ENCODE results near the gene NPEPPS. TPM values are rescaled to one million over a fixed set of nuclear protein-coding genes. Genes with fewer than 3 reads are reported as not detected.

NPEPPS gene
- total and polyA plus RNA-seq, 3 experiments from 2014 or later, result 48.9 to 101 (median 98.0) TPM

GRCh38 chr17:47638903-47639302 is 108.0 kb downstream of the NPEPPS start:
- POLR2A ChIA-PET, result no interaction called here
- CTCF ChIA-PET, result no interaction called here
- Histone ChIP-seq H3K27me3 (ENCODE audit: insufficient read depth, low read length, poor library complexity, severe bottlenecking) (no peaks in the 10 kb centered on the region), H3K4me3 (ENCODE audit: low read length) (no peak overlapping the region), H3K4me1 (ENCODE audit: insufficient read depth, low read length) (peaks cover 9% of the 10 kb centered on the region), H3K27ac (ENCODE audit: low read depth, low read length) (no peak overlapping the region), H3K9me3 (ENCODE audit: low read length) (no peaks in the 10 kb centered on the region), H3K36me3 (ENCODE audit: insufficient read depth, low read length) (no peaks in the 10 kb centered on the region)
- Mint-ChIP-seq H3K27me3 (no peaks in the 10 kb centered on the region), H3K9me3 (no peaks in the 10 kb centered on the region), H3K4me3 (no peak overlapping the region), H3K36me3 (peaks cover 0 to 17% (median 2%) of the 10 kb centered on the region in 3 donors), H3K27ac (no peak overlapping the region), H3K4me1 (peaks cover 5 to 7% (median 6%) of the 10 kb centered on the region in 3 donors)
- DNase-seq, result no peak

- no peak for DNase-seq
- Histone ChIP-seq H3K27ac (ENCODE audit: low read depth, low read length) (no peak overlapping the region), H3K4me1 (ENCODE audit: insufficient read depth, low read length) (peaks cover 9% of the 10 kb centered on the region), H3K27me3 (ENCODE audit: insufficient read depth, low read length, poor library complexity, severe bottlenecking) (no peaks in the 10 kb centered on the region), H3K4me3 (ENCODE audit: low read length) (no peak overlapping the region), H3K9me3 (ENCODE audit: low read length) (no peaks in the 10 kb centered on the region), H3K36me3 (ENCODE audit: insufficient read depth, low read length) (no peaks in the 10 kb centered on the region)
- no peaks in the 10 kb centered on the region for H3K9me3 Mint-ChIP-seq
- ChIA-PET CTCF (no interaction called here), POLR2A (interaction anchor here (0.9 to 1.1 kb wide), 2 partner anchors 10 to 32 kb away, joined by 4 read pairs; partner anchors contain the start of gene KPNB1)
- H3K36me3 Mint-ChIP-seq, result peaks cover 0 to 13% (median 0%) of the 10 kb centered on the region in 3 donors
- no peaks in the 10 kb centered on the region for H3K27me3 Mint-ChIP-seq
- H3K4me1 Mint-ChIP-seq, result peaks cover 5 to 11% (median 9%) of the 10 kb centered on the region in 3 donors
- no peak overlapping the region for H3K27ac Mint-ChIP-seq
- H3K4me3 Mint-ChIP-seq, result no peak overlapping the region
Measured at GRCh38 chr17:47640076-47640475, 109.2 kb downstream of the NPEPPS start.

- Histone ChIP-seq H3K27me3 (ENCODE audit: insufficient read depth, low read length, poor library complexity, severe bottlenecking) (no peaks in the 10 kb centered on the region), H3K4me1 (ENCODE audit: insufficient read depth, low read length) (peaks cover 5% of the 10 kb centered on the region), H3K36me3 (ENCODE audit: insufficient read depth, low read length) (no peaks in the 10 kb centered on the region), H3K9me3 (ENCODE audit: low read length) (no peaks in the 10 kb centered on the region), H3K27ac (ENCODE audit: low read depth, low read length) (no peak overlapping the region), H3K4me3 (ENCODE audit: low read length) (no peak overlapping the region)
- no peaks in the 10 kb centered on the region for H3K27me3 Mint-ChIP-seq
- H3K9me3 Mint-ChIP-seq, result no peaks in the 10 kb centered on the region
- DNase-seq, result no peak
- peaks cover 3 to 8% (median 8%) of the 10 kb centered on the region in 3 donors for H3K4me1 Mint-ChIP-seq
- no peak overlapping the region for H3K4me3 Mint-ChIP-seq
- no peak overlapping the region for H3K27ac Mint-ChIP-seq
- ChIA-PET CTCF (no interaction called here), POLR2A (no interaction called here)
- peaks cover 0 to 11% (median 0%) of the 10 kb centered on the region in 3 donors for H3K36me3 Mint-ChIP-seq
Measured at GRCh38 chr17:47641202-47641601, 110.3 kb downstream of the NPEPPS start.

- ChIA-PET POLR2A (interaction anchor here (0.6 to 0.7 kb wide), 2 partner anchors 23 to 984 kb away, joined by 3 read pairs; no protein-coding TSS in a partner anchor), CTCF (interaction anchor here (1.0 to 1.2 kb wide), 2 partner anchors 10 to 11 kb away, joined by 3 read pairs; no protein-coding TSS in a partner anchor)
- no peaks in the 10 kb centered on the region for H3K9me3 Mint-ChIP-seq
- no peaks in the 10 kb centered on the region for H3K36me3 ChIP-seq (ENCODE audit: insufficient read depth, low read length)
- H3K9me3 ChIP-seq (ENCODE audit: low read length), result no peaks in the 10 kb centered on the region
- peaks cover 10% of the 10 kb centered on the region for H3K4me1 ChIP-seq (ENCODE audit: insufficient read depth, low read length)
- no peak overlapping the region for H3K27ac ChIP-seq (ENCODE audit: low read depth, low read length)
- no peak overlapping the region for H3K4me3 ChIP-seq (ENCODE audit: low read length)
- peaks cover 0 to 4% (median 0%) of the 10 kb centered on the region in 3 donors for H3K36me3 Mint-ChIP-seq
- H3K27me3 ChIP-seq (ENCODE audit: insufficient read depth, low read length, poor library complexity, severe bottlenecking), result no peaks in the 10 kb centered on the region
- H3K27ac Mint-ChIP-seq, result peak overlapping the region in 1 of 8 donors; percentile 82
- H3K4me1 Mint-ChIP-seq, result peaks cover 0 to 17% (median 4%) of the 10 kb centered on the region in 3 donors
- H3K4me3 Mint-ChIP-seq, result no peak overlapping the region
- no peak for DNase-seq
- no peaks in the 10 kb centered on the region for H3K27me3 Mint-ChIP-seq
Measured at GRCh38 chr17:47643116-47643515, 112.2 kb downstream of the NPEPPS start.

GRCh38 chr17:47644324-47644723 is 113.4 kb downstream of the NPEPPS start:
- H3K4me1 Mint-ChIP-seq, result peaks cover 9 to 28% (median 15%) of the 10 kb centered on the region in 3 donors
- H3K27me3 Mint-ChIP-seq, result no peaks in the 10 kb centered on the region
- Histone ChIP-seq H3K4me1 (ENCODE audit: insufficient read depth, low read length) (peaks cover 14% of the 10 kb centered on the region), H3K27ac (ENCODE audit: low read depth, low read length) (no peak overlapping the region), H3K27me3 (ENCODE audit: insufficient read depth, low read length, poor library complexity, severe bottlenecking) (no peaks in the 10 kb centered on the region), H3K36me3 (ENCODE audit: insufficient read depth, low read length) (no peaks in the 10 kb centered on the region), H3K9me3 (ENCODE audit: low read length) (no peaks in the 10 kb centered on the region), H3K4me3 (ENCODE audit: low read length) (no peak overlapping the region)
- H3K27ac Mint-ChIP-seq, result no peak overlapping the region
- ChIA-PET POLR2A (no interaction called here), CTCF (interaction anchor here (1.3 kb wide), 1 partner anchor 19 kb away, joined by 3 read pairs; no protein-coding TSS in a partner anchor)
- H3K9me3 Mint-ChIP-seq, result no peaks in the 10 kb centered on the region
- no peak for DNase-seq
- H3K4me3 Mint-ChIP-seq, result no peak overlapping the region
- H3K36me3 Mint-ChIP-seq, result peaks cover 0 to 5% (median 0%) of the 10 kb centered on the region in 3 donors

GRCh38 chr17:47649153-47649971 is 118.5 kb downstream of the NPEPPS start, which contains the start of gene KPNB1:
Gene KPNB1 (plus strand): TSS chr17:47649919. CDS start chr17:47650245, 326 bp downstream.
- H3K9me3 ChIP-seq (ENCODE audit: low read length), result no peaks in the 10 kb centered on the region
- Mint-ChIP-seq H3K27me3 (peaks cover 0 to 5% of the 10 kb centered on the region in 2 donors), H3K36me3 (peaks cover 4 to 36% (median 10%) of the 10 kb centered on the region in 3 donors), H3K9me3 (no peaks in the 10 kb centered on the region), H3K4me3 (peak within 1 kb of the TSS; percentile 91 to 100 (median 98)), H3K27ac (peak within 1 kb of the TSS; percentile 92 to 100 (median 98)), H3K4me1 (peaks cover 39 to 65% (median 53%) of the 10 kb centered on the region in 3 donors)
- peak within 1 kb of the TSS; percentile 84 for H3K4me3 ChIP-seq (ENCODE audit: low read length)
- no peaks in the 10 kb centered on the region for H3K27me3 ChIP-seq (ENCODE audit: insufficient read depth, low read length, poor library complexity, severe bottlenecking)
- ChIA-PET CTCF (interaction anchor here (0.8 to 11.6 kb wide), 15 partner anchors 11 to 240 kb away, joined by 3 to 82 read pairs (median 4); partner anchors contain the start of genes SCRN2 and TBX21), POLR2A (interaction anchor here (0.6 to 4.5 kb wide), 19 partner anchors 9 to 325 kb away, joined by 3 to 33 read pairs (median 6); partner anchors contain the start of genes EFCAB13, LRRC46, MRPL10 and SP2)
- H3K36me3 ChIP-seq (ENCODE audit: insufficient read depth, low read length), result peaks cover 19% of the 10 kb centered on the region
- peaks cover 49% of the 10 kb centered on the region for H3K4me1 ChIP-seq (ENCODE audit: insufficient read depth, low read length)
- peak; percentile 98 to 99 (median 98) for DNase-seq
- H3K27ac ChIP-seq (ENCODE audit: low read depth, low read length), result peak within 1 kb of the TSS; percentile 85

GRCh38 chr17:47649972-47650524 is 119.1 kb downstream of the NPEPPS start:
- Histone ChIP-seq H3K4me1 (ENCODE audit: insufficient read depth, low read length) (peaks cover 56% of the 10 kb centered on the region), H3K27me3 (ENCODE audit: insufficient read depth, low read length, poor library complexity, severe bottlenecking) (no peaks in the 10 kb centered on the region), H3K9me3 (ENCODE audit: low read length) (no peaks in the 10 kb centered on the region), H3K36me3 (ENCODE audit: insufficient read depth, low read length) (peaks cover 26% of the 10 kb centered on the region), H3K27ac (ENCODE audit: low read depth, low read length) (peak overlapping the region; percentile 40), H3K4me3 (ENCODE audit: low read length) (peak overlapping the region; percentile 84)
- DNase-seq, result peak in 2 of 5 donors; percentile 33 to 66
- H3K27ac Mint-ChIP-seq, result peak overlapping the region; percentile 61 to 100 (median 96)
- POLR2A ChIA-PET, result interaction anchor here (0.5 to 4.5 kb wide), 23 partner anchors 9 to 1457 kb away, joined by 3 to 33 read pairs (median 5); partner anchors contain the start of genes EFCAB13, KANSL1, LRRC46 and MRPL10
- peak overlapping the region; percentile 91 to 100 (median 98) for H3K4me3 Mint-ChIP-seq
- H3K4me1 Mint-ChIP-seq, result peaks cover 46 to 68% (median 56%) of the 10 kb centered on the region in 3 donors
- H3K27me3 Mint-ChIP-seq, result peaks cover 0 to 5% of the 10 kb centered on the region in 2 donors
- CTCF ChIA-PET, result interaction anchor here (0.7 to 11.6 kb wide), 12 partner anchors 10 to 239 kb away, joined by 3 to 82 read pairs (median 4); partner anchors contain the start of gene TBX21
- no peaks in the 10 kb centered on the region for H3K9me3 Mint-ChIP-seq
- H3K36me3 Mint-ChIP-seq, result peaks cover 4 to 43% (median 10%) of the 10 kb centered on the region in 3 donors
